Measurements from ENCODE around the gene VAT1. TPM values are rescaled to one million over a fixed set of nuclear protein-coding genes. Genes with fewer than 3 reads are reported as not detected.

The VAT1 gene
- total and polyA plus RNA-seq, 9 of the 15 experiments (the other 6 are each of a cell fraction or from before 2014, with no cell fraction given) = 29.4 to 153 (median 66.7) TPM

- TF ChIP-seq SOX6 (IDR thresholded peaks at IDR 0.05) = 0 out of 2 replicates have a peak, but pooled peaks have one; percentile 52
- no peak for TF ChIP-seq SRF (CRISPR knock-in tag; IDR thresholded peaks at IDR 0.05)
- TF ChIP-seq CBFA2T2 (conservative IDR thresholded peaks at IDR 0.05) = no peak
- TF ChIP-seq NFATC3 (IDR thresholded peaks at IDR 0.05) = no peak
- TF ChIP-seq MLLT1 (IDR thresholded peaks at IDR 0.05) = no peak
- TF ChIP-seq PHF21A (IDR thresholded peaks at IDR 0.05; ENCODE audit: borderline replicate concordance, low read depth) = no peak
- TF ChIP-seq MBD2 (IDR thresholded peaks at IDR 0.05; ENCODE audit: borderline replicate concordance, low read depth) = no peak
- peak in 1 of 2 experiments; percentile 55; a peak in 2 of 4 replicates for TF ChIP-seq HDAC1 (IDR thresholded peaks at IDR 0.05)
- TF ChIP-seq GABPB2 (CRISPR knock-in tag; conservative IDR thresholded peaks at IDR 0.05) = no peak
- no peak for TF ChIP-seq ZNF778 (CRISPR knock-in tag; IDR thresholded peaks at IDR 0.05)
- no peak for TF ChIP-seq ILK (tag; IDR thresholded peaks at IDR 0.05; ENCODE audit: borderline replicate concordance, low read depth)
- TF ChIP-seq ESRRB (CRISPR knock-in tag; IDR thresholded peaks at IDR 0.05; ENCODE audit: borderline replicate concordance) = no peak
- TF ChIP-seq ZBTB40 (IDR thresholded peaks at IDR 0.05) = peak; percentile 64
- TF ChIP-seq ZBTB40 (CRISPR knock-in tag; IDR thresholded peaks at IDR 0.05) = no peak
- TF ChIP-seq KLF1 (tag; IDR thresholded peaks at IDR 0.05) = no peak
- TF ChIP-seq ELF4 (CRISPR knock-in tag; IDR thresholded peaks at IDR 0.05) = peak; percentile 24; the same call in 1 of the 2 replicates
- TF ChIP-seq FOXK1 (CRISPR knock-in tag; IDR thresholded peaks at IDR 0.05; ENCODE audit: borderline replicate concordance) = no peak
- TF ChIP-seq MAX (CRISPR knock-in tag; IDR thresholded peaks at IDR 0.05) = no peak
Observed at GRCh38 chr17:43006639-43007551, 15.3 kb downstream of the VAT1 start, which contains the start of gene IFI35 (continued).

Measured in K562 (cell line).